ENCODE data around the gene RERE. TPM values are rescaled to one million over a fixed set of nuclear protein-coding genes. Genes with fewer than 3 reads are reported as not detected.

RERE gene
- total RNA-seq, 2 donors from 2014 or later: 96.0 to 105 TPM

- H3K36me3 ChIP-seq: no peaks in the 10 kb centered on the region
- intact Hi-C loops (cut with DNase I): no loop called here
Measured at GRCh38 chr1:8406011-8406410, 411.4 kb downstream of the RERE start.

GRCh38 chr1:8404460-8405370 lies 412.7 kb downstream of the RERE start:
- intact Hi-C loops (cut with DNase I): no loop called here
- no peaks in the 10 kb centered on the region for H3K27me3 ChIP-seq
- H3K4me3 ChIP-seq: no peak overlapping the region
- H3K9ac ChIP-seq (ENCODE audit: low read depth in 2 of 2, low read length in 2 of 2): peak overlapping the region in 1 of 2 donors; percentile 4
- H3K36me3 ChIP-seq: no peaks in the 10 kb centered on the region
- no peak overlapping the region for H3K27ac ChIP-seq
- TF ChIP-seq CTCF (IDR thresholded peaks at IDR 0.05): no peak
- H3K4me1 ChIP-seq: peaks cover 19% of the 10 kb centered on the region
- DNase-seq: peak; percentile 71
- no peaks in the 10 kb centered on the region for H3K9me3 ChIP-seq

More at GRCh38 chr1:8406011-8406410, 411.4 kb downstream of the RERE start:
- DNase-seq: no peak
- Histone ChIP-seq H3K4me3 (no peak overlapping the region), H3K27ac (no peak overlapping the region), H3K27me3 (no peaks in the 10 kb centered on the region), H3K9ac (ENCODE audit: low read depth in 2 of 2, low read length in 2 of 2) (no peak overlapping the region), H3K9me3 (no peaks in the 10 kb centered on the region), H3K4me1 (peaks cover 24% of the 10 kb centered on the region)
- no peak for TF ChIP-seq CTCF (IDR thresholded peaks at IDR 0.05)

- intact Hi-C loops (cut with DNase I): no loop called here
- H3K9ac ChIP-seq (ENCODE audit: low read depth in 2 of 2, low read length in 2 of 2): no peak overlapping the region
- H3K36me3 ChIP-seq: no peaks in the 10 kb centered on the region
- no peak for TF ChIP-seq CTCF (IDR thresholded peaks at IDR 0.05)
- no peaks in the 10 kb centered on the region for H3K27me3 ChIP-seq
- no peak overlapping the region for H3K4me3 ChIP-seq
- no peak for DNase-seq
- no peak overlapping the region for H3K27ac ChIP-seq
- peaks cover 3% of the 10 kb centered on the region for H3K4me1 ChIP-seq
- no peaks in the 10 kb centered on the region for H3K9me3 ChIP-seq
Measured at GRCh38 chr1:8402109-8402710, 415.2 kb downstream of the RERE start.

- peaks cover 9% of the 10 kb centered on the region for H3K4me1 ChIP-seq
- no peaks in the 10 kb centered on the region for H3K9me3 ChIP-seq
- H3K9ac ChIP-seq (ENCODE audit: low read depth in 2 of 2, low read length in 2 of 2): no peak overlapping the region
- TF ChIP-seq CTCF (IDR thresholded peaks at IDR 0.05): no peak
- no peak for DNase-seq
- no peak overlapping the region for H3K27ac ChIP-seq
- intact Hi-C loops (cut with DNase I): no loop called here
- H3K4me3 ChIP-seq: no peak overlapping the region
- no peaks in the 10 kb centered on the region for H3K36me3 ChIP-seq
- no peaks in the 10 kb centered on the region for H3K27me3 ChIP-seq
Measured at GRCh38 chr1:8398677-8399076, 418.8 kb downstream of the RERE start.

- H3K9ac ChIP-seq (ENCODE audit: low read depth in 2 of 2, low read length in 2 of 2): no peak overlapping the region
- no peaks in the 10 kb centered on the region for H3K36me3 ChIP-seq
- no peaks in the 10 kb centered on the region for H3K27me3 ChIP-seq
- intact Hi-C loops (cut with DNase I): no loop called here
- no peak overlapping the region for H3K27ac ChIP-seq
- DNase-seq: no peak
- H3K9me3 ChIP-seq: no peaks in the 10 kb centered on the region
- H3K4me1 ChIP-seq: peaks cover 9% of the 10 kb centered on the region
- TF ChIP-seq CTCF (IDR thresholded peaks at IDR 0.05): no peak
- H3K4me3 ChIP-seq: no peak overlapping the region
Measured at GRCh38 chr1:8398086-8398485, 419.4 kb downstream of the RERE start.
